GM21717 (cell line): ENCODE results near the gene PHYH.

ENCODE experiments used
- ATAC-seq: cut with Tn5 transposase; IDR thresholded peaks from one replicate; pipeline ENCODE4 v1.9.1; 2021; ENCODE audit warnings: mild to moderate bottlenecking, moderate library complexity; ENCODE audit not compliant: unreplicated experiment

The PHYH gene

DNA sequence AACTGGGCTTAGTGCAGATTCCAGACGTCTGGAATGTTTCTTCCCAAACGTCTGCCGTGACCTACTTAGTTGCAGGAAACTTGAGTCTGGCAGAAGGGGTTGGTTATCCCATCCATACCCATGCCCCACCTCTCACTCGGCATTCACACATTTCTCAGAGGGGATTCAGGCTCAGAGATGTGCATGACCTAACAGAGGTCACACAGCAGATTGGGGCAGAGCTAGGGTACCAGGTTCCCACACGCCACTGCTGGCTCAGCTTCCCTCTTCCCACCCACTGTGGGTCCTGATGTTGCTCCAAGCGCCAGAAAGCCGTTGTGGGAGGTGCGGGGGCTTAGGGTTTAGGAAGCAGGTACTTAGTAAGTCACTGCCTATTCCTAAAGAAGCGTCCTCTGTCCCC is 68.7 kb downstream of the PHYH start:
- no peak for ATAC-seq
